ENCODE measurements around the gene MPC2. TPM values are rescaled to one million over a fixed set of nuclear protein-coding genes. Genes with fewer than 3 reads are reported as not detected.
"Not testable (repeated sequence)": the region's sequence is repeated elsewhere in the genome, so short reads cannot be mapped to it uniquely, and the experiment has no call there.

Gene MPC2
- total RNA-seq, 4 donors from 2014 or later = 18.7 to 39.1 (median 33.2) TPM

DNA sequence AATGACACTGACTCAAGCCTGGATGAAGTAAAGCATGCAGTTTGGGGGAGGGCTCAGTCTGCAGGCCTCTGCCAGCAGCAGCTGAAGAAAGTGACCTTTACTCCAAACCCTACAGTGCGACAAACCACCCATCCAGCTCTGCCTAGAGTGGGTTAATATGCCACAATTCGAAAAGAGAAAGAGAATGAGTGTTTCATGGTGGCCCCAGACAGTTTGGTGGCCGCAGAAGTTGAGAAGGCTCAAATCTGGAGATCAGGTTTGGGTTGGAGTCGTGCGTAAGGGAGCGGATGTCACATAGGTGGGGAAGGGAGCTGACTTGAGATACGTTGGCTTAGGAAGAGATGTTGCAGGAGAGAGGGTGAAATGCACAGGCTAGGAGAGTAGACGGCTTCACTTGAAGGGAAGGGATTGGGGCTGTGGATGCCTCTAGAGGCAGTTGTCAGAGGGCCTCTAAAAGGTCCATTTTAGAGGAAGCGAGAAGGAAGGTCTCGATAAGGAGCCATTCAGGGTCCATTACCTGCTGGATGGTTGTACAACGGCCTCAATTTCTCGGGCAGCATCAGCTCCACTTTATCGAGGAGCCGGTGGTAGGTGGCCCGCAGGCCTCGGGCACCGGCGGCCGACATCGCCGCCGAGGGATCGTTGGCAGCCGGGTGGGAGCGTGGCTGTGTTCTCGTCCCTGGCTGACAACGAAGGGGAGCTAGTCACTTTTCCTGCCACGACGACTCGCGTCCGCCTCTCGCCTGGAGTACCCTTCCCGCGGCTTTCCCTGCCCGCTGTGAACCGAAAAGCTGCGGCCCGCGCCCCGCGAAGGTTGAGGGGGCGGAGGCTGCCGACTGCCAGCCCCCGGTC is 1.4 kb downstream of the MPC2 start:
- ATAC-seq (ENCODE audit: low FRiP score) = peak; percentile 30
- no peak for DNase-seq (ENCODE audit: low spot score)
- TF ChIP-seq, protein P1, sequence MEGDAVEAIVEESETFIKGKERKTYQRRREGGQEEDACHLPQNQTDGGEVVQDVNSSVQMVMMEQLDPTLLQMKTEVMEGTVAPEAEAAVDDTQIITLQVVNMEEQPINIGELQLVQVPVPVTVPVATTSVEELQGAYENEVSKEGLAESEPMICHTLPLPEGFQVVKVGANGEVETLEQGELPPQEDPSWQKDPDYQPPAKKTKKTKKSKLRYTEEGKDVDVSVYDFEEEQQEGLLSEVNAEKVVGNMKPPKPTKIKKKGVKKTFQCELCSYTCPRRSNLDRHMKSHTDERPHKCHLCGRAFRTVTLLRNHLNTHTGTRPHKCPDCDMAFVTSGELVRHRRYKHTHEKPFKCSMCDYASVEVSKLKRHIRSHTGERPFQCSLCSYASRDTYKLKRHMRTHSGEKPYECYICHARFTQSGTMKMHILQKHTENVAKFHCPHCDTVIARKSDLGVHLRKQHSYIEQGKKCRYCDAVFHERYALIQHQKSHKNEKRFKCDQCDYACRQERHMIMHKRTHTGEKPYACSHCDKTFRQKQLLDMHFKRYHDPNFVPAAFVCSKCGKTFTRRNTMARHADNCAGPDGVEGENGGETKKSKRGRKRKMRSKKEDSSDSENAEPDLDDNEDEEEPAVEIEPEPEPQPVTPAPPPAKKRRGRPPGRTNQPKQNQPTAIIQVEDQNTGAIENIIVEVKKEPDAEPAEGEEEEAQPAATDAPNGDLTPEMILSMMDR (IDR thresholded peaks at IDR 0.05) = no peak

DNA sequence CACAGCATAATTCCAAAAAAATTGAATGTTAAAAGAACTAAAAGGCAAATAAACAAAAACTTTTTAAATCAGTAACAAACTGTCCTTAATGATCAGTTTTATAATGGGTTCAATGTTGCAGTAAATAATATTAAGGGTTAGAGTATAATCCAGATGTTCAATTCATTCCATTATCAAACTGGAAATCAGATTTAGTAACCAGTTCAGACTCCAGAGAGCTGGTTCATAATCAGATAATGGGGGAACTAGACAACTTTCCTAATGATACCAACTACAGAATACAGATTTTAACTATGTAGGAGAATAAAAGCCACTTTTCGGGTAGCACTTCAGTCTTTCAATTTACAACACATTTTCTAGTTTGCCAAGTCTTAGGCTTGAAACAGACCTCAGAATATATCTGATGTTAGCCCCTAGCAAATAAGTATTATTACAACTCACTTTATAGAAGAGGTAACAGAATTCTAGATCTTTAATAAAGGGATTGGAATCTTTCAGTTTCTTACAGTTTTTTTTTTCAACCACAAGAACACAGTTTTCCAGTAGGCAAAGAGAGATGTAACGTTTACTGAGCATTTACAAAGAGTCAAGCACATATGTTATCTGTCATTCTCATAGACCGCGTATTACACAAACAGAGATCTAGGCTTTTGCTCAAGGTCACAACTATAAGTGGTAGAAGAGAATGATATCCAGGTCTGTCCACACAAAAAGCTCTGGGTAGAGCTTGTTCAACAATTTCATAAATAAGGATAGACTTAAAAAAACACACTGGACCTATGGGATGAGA is 2.3 kb downstream of the MPC2 start:
- TF ChIP-seq, protein P1 (IDR thresholded peaks at IDR 0.05) = no peak

DNA sequence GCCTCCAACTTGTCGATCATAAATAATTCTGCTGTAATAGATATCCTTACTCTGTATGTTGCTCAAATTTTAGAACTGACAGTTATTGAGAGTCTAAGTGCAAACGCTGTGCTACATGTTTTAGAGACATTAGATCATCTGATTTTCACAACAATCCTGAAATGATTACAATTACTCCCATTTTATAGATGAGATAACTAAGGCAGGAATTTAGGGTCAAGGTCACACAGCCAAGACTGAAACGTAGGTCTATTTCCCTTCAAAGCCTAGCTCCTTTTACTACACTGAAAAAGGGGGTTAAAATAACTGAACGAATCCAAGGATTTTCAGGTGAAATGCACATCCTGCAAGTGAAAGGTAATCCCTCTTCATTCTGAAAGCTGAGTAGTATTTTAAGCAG is 3.1 kb downstream of the MPC2 start:
- DNase-seq (ENCODE audit: low spot score) (no peak), ATAC-seq (ENCODE audit: low FRiP score) (no peak)
- TF ChIP-seq, protein P1 (IDR thresholded peaks at IDR 0.05) = no peak

More for the DNA sequence above, 2.3 kb downstream of the MPC2 start:
- ATAC-seq (ENCODE audit: low FRiP score) = no peak
- DNase-seq (ENCODE audit: low spot score) = no peak

DNA sequence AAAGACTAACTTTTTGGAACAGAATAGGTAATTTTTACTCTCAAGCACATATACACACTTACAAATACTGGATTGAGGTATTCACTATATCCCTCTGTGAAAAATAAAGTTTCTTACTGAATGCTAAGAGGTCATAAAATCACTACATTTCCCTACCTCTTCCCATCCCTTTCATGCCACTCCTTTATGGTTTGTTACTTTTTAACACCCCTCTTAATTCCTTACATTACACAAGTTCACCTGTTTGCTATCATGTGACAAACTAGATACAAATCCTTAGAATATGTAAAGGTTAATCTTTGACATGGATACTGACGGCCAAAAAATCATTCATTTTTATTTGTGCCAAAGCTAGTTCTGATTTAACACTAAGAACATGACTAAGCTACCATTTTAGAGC is 7.1 kb downstream of the MPC2 start:
- TF ChIP-seq, protein P1 (IDR thresholded peaks at IDR 0.05) = no peak
- DNase-seq (ENCODE audit: low spot score) (no peak), ATAC-seq (ENCODE audit: low FRiP score) (no peak)

DNA sequence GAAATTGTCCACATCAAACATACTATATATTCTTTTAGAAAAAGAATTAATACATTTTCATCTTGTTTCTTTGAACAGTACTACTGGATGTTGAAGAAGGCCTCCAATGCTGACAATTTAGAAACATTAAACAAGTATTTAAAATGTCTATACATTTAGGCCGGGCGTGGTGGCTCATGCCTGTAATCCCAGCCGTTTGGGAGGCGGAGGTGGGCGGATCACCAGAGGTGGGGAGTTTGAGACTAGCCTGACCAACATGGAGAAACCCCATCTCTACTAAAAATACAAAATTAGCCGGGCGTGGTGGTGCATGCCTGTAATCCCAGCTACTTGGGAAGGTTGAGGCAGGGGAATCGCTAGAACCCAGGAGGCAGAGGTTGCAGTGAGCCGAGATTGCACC is 8.0 kb downstream of the MPC2 start:
- not testable (repeated sequence) for DNase-seq (ENCODE audit: low spot score); ATAC-seq (ENCODE audit: low FRiP score)

DNA sequence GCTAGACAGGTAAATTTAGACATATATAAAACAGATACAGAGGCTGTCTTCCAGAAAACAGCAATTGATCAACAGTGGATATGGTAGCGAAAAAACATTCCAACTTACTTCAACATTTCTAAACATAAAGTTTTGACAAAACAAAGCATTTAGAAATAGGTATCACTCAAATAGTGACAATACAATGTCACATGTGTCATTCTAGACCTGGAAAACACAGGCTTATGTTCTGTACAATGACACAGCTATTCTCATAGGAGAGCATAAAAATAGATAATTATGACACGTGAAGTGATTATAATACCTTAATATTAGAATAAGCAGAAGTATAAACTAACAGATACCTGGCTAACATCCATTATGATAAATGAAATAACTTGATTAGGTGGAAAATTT is 8.4 kb downstream of the MPC2 start:
- no peak for ATAC-seq (ENCODE audit: low FRiP score)
- no peak for DNase-seq (ENCODE audit: low spot score)
- TF ChIP-seq, protein P1 (IDR thresholded peaks at IDR 0.05) = no peak

DNA sequence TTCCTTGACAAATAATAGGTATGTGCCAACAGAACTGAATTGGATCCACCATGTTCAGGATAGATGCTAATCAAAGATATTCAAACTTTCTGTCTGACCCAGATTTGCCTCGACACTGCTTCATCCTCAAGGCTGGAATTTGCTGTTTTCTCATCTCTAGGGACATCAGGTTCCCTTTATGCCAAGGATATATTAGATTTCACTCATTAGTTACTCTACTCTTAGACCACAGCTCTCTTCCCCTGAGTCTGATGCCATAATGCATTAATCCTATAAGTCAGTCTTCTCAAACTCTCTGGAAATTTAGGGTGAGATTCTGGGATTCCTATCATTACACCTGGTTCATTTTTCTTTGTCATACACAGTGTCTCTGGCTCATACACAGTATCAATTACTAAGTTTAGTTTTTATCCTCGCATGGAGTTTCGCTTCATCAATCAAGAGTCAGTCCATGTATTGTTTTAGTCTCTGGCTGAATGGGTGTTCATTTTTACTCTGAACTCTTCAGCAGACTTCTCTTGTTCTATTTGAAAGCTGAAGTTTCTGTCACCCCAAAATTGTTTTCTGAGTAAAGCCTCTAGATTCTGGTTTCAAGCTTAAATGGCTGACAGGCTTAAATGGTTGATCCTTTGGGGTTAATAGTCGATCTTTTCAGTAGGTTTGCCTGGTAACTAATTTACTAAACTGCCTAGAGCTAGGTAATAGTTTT is 9.7 kb downstream of the MPC2 start:
- TF ChIP-seq, protein P1 (IDR thresholded peaks at IDR 0.05) = no peak
- ATAC-seq (ENCODE audit: low FRiP score) = no peak

More for the DNA sequence above, 9.7 kb downstream of the MPC2 start:
- DNase-seq (ENCODE audit: low spot score) = no peak
